ENCODE data around the gene IPO13.

DNA sequence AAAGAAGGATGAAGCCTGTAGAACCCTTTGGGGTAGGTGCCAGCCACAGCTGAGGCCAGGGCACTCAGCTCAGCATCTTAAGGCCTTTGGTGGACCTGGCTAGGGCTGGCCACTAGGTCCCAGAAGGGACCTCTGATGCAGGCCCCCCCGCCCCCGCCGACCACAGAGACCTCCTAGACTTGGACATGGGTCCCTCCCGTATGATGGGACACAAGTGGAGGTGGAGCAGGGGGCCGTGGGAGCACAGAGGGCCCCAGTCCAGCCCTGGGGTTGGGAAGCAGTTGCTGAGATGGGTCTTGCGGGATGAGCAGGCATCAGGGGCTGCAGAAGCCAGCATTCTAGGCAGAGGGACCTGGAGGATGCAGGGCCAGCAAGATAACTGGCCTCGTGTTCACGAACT, 35.5 kb downstream of the IPO13 start:
- TF ChIP-seq TAF1 (IDR thresholded peaks at IDR 0.05; ENCODE audit: borderline replicate concordance, insufficient read depth, low read length) (no peak), POLR2AphosphoS5 (IDR thresholded peaks at IDR 0.05; ENCODE audit: low read depth, low read length) (no peak)
